Coronary artery (tissue), 2 donors: ENCODE results near the gene SPINT2.
A peak's percentile ranks its signal among the peaks of the same experiment; 100 is the strongest.

Experiments used
- DNase-seq: peaks from one replicate; pipeline ENCODE4 v3.0.0-alpha.2; 2017; ENCODE audit warnings: low spot score
- H3K27ac ChIP-seq, 2 donors: fragments of 200-600 bp; sonication (generic); one replicate each; pipeline ENCODE4 v1.5.1; 2016 to 2019
- H3K4me3 ChIP-seq: fragments of 200-600 bp; sonication (generic); 2 replicates; pipeline ENCODE4 v1.5.1; 2016; ENCODE audit warnings: mild to moderate bottlenecking, moderate library complexity
- CTCF ChIP-seq: fragments of 200-600 bp; sonication (generic); IDR thresholded peaks from one replicate; pipeline ENCODE4 v1.5.1; 2019; ENCODE audit warnings: antibody characterized with exemption

Gene SPINT2

DNA sequence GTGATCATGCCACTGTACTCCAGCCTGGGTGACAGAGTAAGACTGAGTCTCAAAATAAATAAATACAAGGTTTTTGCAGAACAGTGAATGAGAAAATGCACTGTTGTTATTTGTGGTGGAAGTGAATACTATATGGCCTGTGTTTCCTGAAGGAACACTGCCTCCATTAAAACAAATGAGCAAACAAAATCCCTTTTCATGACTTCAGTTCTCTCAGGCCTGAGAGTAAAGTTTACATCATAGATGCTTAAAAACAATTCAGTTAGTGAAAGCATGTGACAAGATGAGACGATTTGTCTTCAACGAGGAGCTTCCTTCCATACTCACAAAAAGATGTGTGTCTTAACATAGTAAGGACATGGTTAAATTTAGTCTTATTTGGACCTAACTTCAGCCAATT, 14.4 kb downstream of the SPINT2 start:
- no peak for DNase-seq
- no peak for TF ChIP-seq CTCF
- peak overlapping the region; percentile 83 to 94 for H3K27ac ChIP-seq
- peak overlapping the region; percentile 50 for H3K4me3 ChIP-seq

DNA sequence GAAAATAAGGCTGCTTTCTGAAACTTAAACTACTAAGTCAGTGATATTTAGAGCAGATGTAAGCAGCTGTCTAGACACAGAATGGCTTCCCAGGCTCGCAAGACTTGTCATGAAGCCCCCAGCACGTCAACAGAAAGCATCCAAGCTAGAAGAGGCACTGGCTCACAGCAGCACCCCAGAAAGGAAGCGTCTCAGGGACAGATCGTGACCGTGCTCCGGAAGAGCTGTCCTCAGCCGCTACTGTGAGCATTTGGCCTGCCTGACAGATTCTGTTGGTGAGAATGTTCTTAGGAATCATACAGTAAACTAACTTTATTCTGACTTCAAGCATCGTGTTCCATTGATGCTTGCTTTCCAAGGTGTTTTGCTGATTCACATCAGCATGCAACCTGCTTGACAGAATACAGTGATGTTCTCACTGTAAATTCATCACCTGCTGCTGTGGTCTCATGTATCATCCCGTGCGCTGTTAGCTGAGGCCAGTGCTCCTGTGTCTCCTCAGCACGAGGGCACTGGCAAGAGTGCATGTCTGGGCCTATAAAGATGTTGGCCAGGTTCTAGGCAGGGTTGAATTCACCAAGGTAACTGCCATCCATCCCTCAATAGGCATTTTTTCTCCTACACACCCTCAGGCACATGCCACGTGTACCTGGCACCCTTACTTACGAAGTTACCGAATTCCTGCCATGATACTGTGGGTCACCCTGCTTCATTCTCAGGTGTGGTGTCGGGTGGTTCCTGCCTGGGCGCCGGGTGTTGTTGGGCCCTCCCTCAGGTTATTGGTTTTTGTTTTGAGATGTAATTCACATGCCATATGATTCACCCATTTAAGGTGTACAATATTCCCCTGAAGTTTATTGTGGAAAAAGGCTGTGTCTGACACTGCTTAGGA, 15.9 kb downstream of the SPINT2 start:
- TF ChIP-seq CTCF: no peak
- DNase-seq: no peak
- H3K27ac ChIP-seq: peak overlapping the region; percentile 45 to 76
- no peak overlapping the region for H3K4me3 ChIP-seq

GRCh38 chr19:38281811-38282566, 17.6 kb downstream of the SPINT2 start:
- H3K27ac ChIP-seq: no peak overlapping the region
- no peak for TF ChIP-seq CTCF

GRCh38 chr19:38283271-38283670, 18.9 kb downstream of the SPINT2 start:
- no peak for DNase-seq
- H3K27ac ChIP-seq: no peak overlapping the region
- TF ChIP-seq CTCF: no peak
- H3K4me3 ChIP-seq: no peak overlapping the region

More at GRCh38 chr19:38281811-38282566, 17.6 kb downstream of the SPINT2 start:
- no peak for DNase-seq
- no peak overlapping the region for H3K4me3 ChIP-seq

- H3K27ac ChIP-seq: no peak overlapping the region
- TF ChIP-seq CTCF: no peak
- no peak for DNase-seq
- H3K4me3 ChIP-seq: no peak overlapping the region
Measured at GRCh38 chr19:38284422-38284821, 20.0 kb downstream of the SPINT2 start.

DNA sequence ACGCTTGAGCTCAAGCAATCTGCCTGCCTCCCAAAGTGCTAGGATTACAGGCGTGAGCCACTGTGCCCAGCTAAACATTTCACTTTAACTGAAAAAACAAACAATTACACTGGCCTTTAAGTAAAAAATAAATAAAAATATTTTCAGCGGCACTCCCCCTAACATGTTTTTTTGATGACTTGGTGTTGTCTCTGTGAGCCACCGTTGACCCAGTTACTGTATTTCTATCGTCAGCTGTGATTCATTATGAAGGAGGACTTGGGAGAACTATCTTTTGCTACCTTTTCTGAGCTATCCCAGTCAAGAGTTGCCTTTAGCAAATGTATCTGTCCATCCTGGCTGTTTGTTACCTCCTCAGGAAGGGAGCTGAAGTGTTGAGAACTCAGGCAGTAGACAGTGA, 21.2 kb downstream of the SPINT2 start:
- no peak overlapping the region for H3K4me3 ChIP-seq
- TF ChIP-seq CTCF: no peak
- no peak for DNase-seq
- no peak overlapping the region for H3K27ac ChIP-seq
